KOPT-K1 (cell line): ENCODE results near the gene B3GLCT.
"Not testable (repeated sequence)": the region's sequence is repeated elsewhere in the genome, so short reads cannot be mapped to it uniquely, and the experiment has no call there.

Source experiments
- H3K27ac ChIP-seq: fragments of 200-600 bp; sonication (generic); 2 replicates; pipeline ENCODE4 v1.5.1; 2016; ENCODE audit warnings: antibody characterized with exemption, mild to moderate bottlenecking, low read depth, low read length; ENCODE audit not compliant: poor library complexity, severe bottlenecking
- H3K36me3 ChIP-seq: fragments of 200-600 bp; sonication (generic); 2 replicates; pipeline ENCODE4 v1.5.1; 2017; ENCODE audit warnings: antibody characterized with exemption, mild to moderate bottlenecking, low read length, moderate library complexity; ENCODE audit not compliant: insufficient read depth
- H3K9me3 ChIP-seq: fragments of 200-600 bp; sonication (generic); 2 replicates; pipeline ENCODE4 v1.5.1; 2017; ENCODE audit warnings: antibody characterized with exemption, low read length, mild to moderate bottlenecking; ENCODE audit not compliant: insufficient read depth, poor library complexity, severe bottlenecking

Gene B3GLCT

GRCh38 chr13:31322026-31322425 is 122.3 kb downstream of the B3GLCT start:
- H3K9me3 ChIP-seq: peaks cover 7% of the 10 kb centered on the region
- no peak overlapping the region for H3K27ac ChIP-seq
- H3K36me3 ChIP-seq: peaks cover 4% of the 10 kb centered on the region; the same call in 1 of the 2 replicates

- Histone ChIP-seq H3K27ac (no peak overlapping the region), H3K9me3 (no peaks in the 10 kb centered on the region), H3K36me3 (no peaks in the 10 kb centered on the region)
Measured at GRCh38 chr13:31322702-31323405, 123.1 kb downstream of the B3GLCT start.

GRCh38 chr13:31327182-31327860 is 127.5 kb downstream of the B3GLCT start:
- H3K36me3 ChIP-seq: no peaks in the 10 kb centered on the region
- no peak overlapping the region for H3K27ac ChIP-seq
- H3K9me3 ChIP-seq: no peaks in the 10 kb centered on the region

- Histone ChIP-seq H3K36me3 (no peaks in the 10 kb centered on the region), H3K9me3 (no peaks in the 10 kb centered on the region), H3K27ac (no peak overlapping the region)
Measured at GRCh38 chr13:31328549-31329235, 128.9 kb downstream of the B3GLCT start.

GRCh38 chr13:31330236-31330635 is 130.5 kb downstream of the B3GLCT start:
- no peaks in the 10 kb centered on the region for H3K36me3 ChIP-seq
- H3K27ac ChIP-seq: no peak overlapping the region
- no peaks in the 10 kb centered on the region for H3K9me3 ChIP-seq

- Histone ChIP-seq H3K36me3 (no peaks in the 10 kb centered on the region), H3K27ac (no peak overlapping the region), H3K9me3 (no peaks in the 10 kb centered on the region)
Measured at GRCh38 chr13:31331068-31331467, 131.3 kb downstream of the B3GLCT start.

GRCh38 chr13:31334547-31334946 is 134.8 kb downstream of the B3GLCT start:
- Histone ChIP-seq H3K36me3 (no peaks in the 10 kb centered on the region), H3K27ac (no peak overlapping the region), H3K9me3 (no peaks in the 10 kb centered on the region)

GRCh38 chr13:31334994-31335557 is 135.3 kb downstream of the B3GLCT start:
- Histone ChIP-seq H3K36me3 (no peaks in the 10 kb centered on the region), H3K9me3 (no peaks in the 10 kb centered on the region), H3K27ac (no peak overlapping the region)

- H3K9me3 ChIP-seq, H3K36me3 ChIP-seq, H3K27ac ChIP-seq: not testable (repeated sequence)
Measured at GRCh38 chr13:31339616-31340015, 139.8 kb downstream of the B3GLCT start.

GRCh38 chr13:31340848-31341247 is 141.1 kb downstream of the B3GLCT start:
- H3K36me3 ChIP-seq, H3K9me3 ChIP-seq, H3K27ac ChIP-seq: not testable (repeated sequence)

GRCh38 chr13:31346891-31347290 is 147.1 kb downstream of the B3GLCT start:
- no peaks in the 10 kb centered on the region for H3K36me3 ChIP-seq
- H3K27ac ChIP-seq: no peak overlapping the region
- H3K9me3 ChIP-seq: no peaks in the 10 kb centered on the region

GRCh38 chr13:31349156-31349555 is 149.4 kb downstream of the B3GLCT start:
- H3K27ac ChIP-seq: no peak overlapping the region
- H3K36me3 ChIP-seq: no peaks in the 10 kb centered on the region
- peaks cover 7% of the 10 kb centered on the region for H3K9me3 ChIP-seq

GRCh38 chr13:31350560-31350959 is 150.8 kb downstream of the B3GLCT start:
- no peaks in the 10 kb centered on the region for H3K36me3 ChIP-seq
- H3K27ac ChIP-seq: no peak overlapping the region
- peaks cover 21% of the 10 kb centered on the region for H3K9me3 ChIP-seq

- Histone ChIP-seq H3K9me3 (peaks cover 29% of the 10 kb centered on the region), H3K36me3 (no peaks in the 10 kb centered on the region), H3K27ac (no peak overlapping the region)
Measured at GRCh38 chr13:31351376-31351775, 151.6 kb downstream of the B3GLCT start.

GRCh38 chr13:31352467-31352866 is 152.7 kb downstream of the B3GLCT start:
- Histone ChIP-seq H3K9me3 (peaks cover 34% of the 10 kb centered on the region), H3K27ac (no peak overlapping the region)

More at GRCh38 chr13:31352467-31352866, 152.7 kb downstream of the B3GLCT start:
- H3K36me3 ChIP-seq: no peaks in the 10 kb centered on the region
